GM12878 (cell line): ENCODE measurements around the gene CXADR. TPM values are rescaled to one million over a fixed set of nuclear protein-coding genes. Genes with fewer than 3 reads are reported as not detected.

ENCODE experiments used
- ATAC-seq: fragments of 200-7000 bp; cut with Tn5 transposase; 3 replicates; pipeline ENCODE4 v1.9.1; 2020; ENCODE audit warnings: mild to moderate bottlenecking, moderate library complexity
- BruUV-seq: library from RNA; stranded (reverse); fragments of 400-500 nt; replicated peaks from 2 replicates; lab custom pipeline; 2021; lab: Mats Ljungman, UMichigan
- CTCF ChIA-PET: fragments of 300-600 bp; sonication (Branson Sonifier 250); formaldehyde crosslinking; extraction: SDS; loops from one replicate; lab custom pipeline; 2021; ENCODE audit warnings: inconsistent platforms; lab: Yijun Ruan, JAX
- POLR2A ChIA-PET: fragments of 350-600 bp; formaldehyde crosslinking; extraction: SDS; loops from one replicate; lab custom pipeline; 2021; ENCODE audit warnings: inconsistent platforms; lab: Charles Lee
- RAD21 ChIA-PET: fragments of 300-600 bp; sonication (Branson Sonifier 250); formaldehyde crosslinking; loops from one replicate; lab custom pipeline; 2023; ENCODE audit warnings: antibody characterized with exemption; ENCODE audit not compliant: unreplicated experiment; lab: Charles Lee
- SMC1A ChIA-PET: fragments of 300-600 bp; sonication (Branson Sonifier 250); formaldehyde crosslinking; loops from one replicate; lab custom pipeline; 2023; ENCODE audit not compliant: unreplicated experiment, uncharacterized antibody; lab: Charles Lee
- DNase-seq: peaks from one replicate; pipeline ENCODE4 v3.0.0-alpha.2; 2011; ENCODE audit warnings: low read depth, low spot score
- FAIRE-seq: peaks from 3 replicates; lab custom pipeline; 2011; peaks lifted over from hg19 to GRCh38; lab: Jason Lieb, UNC
- H2AFZ ChIP-seq: 2 replicates; pipeline ENCODE4 v1.6.0; 2011; ENCODE audit warnings: low read depth, low read length, control low read depth; ENCODE audit not compliant: control insufficient read depth
- H3K27ac ChIP-seq: 2 replicates; pipeline ENCODE4 v1.5.1; 2011; ENCODE audit warnings: control low read depth; ENCODE audit not compliant: control insufficient read depth, insufficient read depth
- H3K27me3 ChIP-seq, 2 experiments: replicated peaks in 1 of 2; 2 replicates each; pipeline versions ENCODE4 v1.6.0 to v1.6.1; 2011; ENCODE audit warnings: low read length in 1 of 2; ENCODE audit not compliant: control insufficient read depth in 2 of 2, insufficient read depth in 2 of 2
- H3K36me3 ChIP-seq, 2 experiments: 2 replicates each; pipeline ENCODE4 v1.5.1; 2011; ENCODE audit warnings: low read length in 1 of 2; ENCODE audit not compliant: control insufficient read depth in 2 of 2, insufficient read depth in 2 of 2
- H3K4me1 ChIP-seq: 2 replicates; pipeline ENCODE4 v1.6.1; 2011; ENCODE audit warnings: mild to moderate bottlenecking, low read length, moderate library complexity, mixed read lengths; ENCODE audit not compliant: control insufficient read depth, insufficient read depth
- H3K4me2 ChIP-seq: 2 replicates; pipeline ENCODE4 v1.6.0; 2011; ENCODE audit warnings: control low read depth; ENCODE audit not compliant: control insufficient read depth, insufficient read depth
- H3K4me3 ChIP-seq: fragments of 200-600 bp; sonication (generic); 2 replicates; pipeline ENCODE4 v1.5.1; 2016
- H3K79me2 ChIP-seq: 2 replicates; pipeline ENCODE4 v1.6.0; 2011; ENCODE audit warnings: low read length; ENCODE audit not compliant: control insufficient read depth, insufficient read depth
- H3K9ac ChIP-seq: 2 replicates; pipeline ENCODE4 v1.8.0; 2011; ENCODE audit warnings: low read length, control low read depth, mixed read lengths; ENCODE audit not compliant: control insufficient read depth, insufficient read depth
- H3K9me3 ChIP-seq: replicated peaks from 3 replicates; pipeline ENCODE4 v1.5.1; 2011; ENCODE audit warnings: mild to moderate bottlenecking, low read length; ENCODE audit not compliant: control insufficient read depth, insufficient read depth
- H4K20me1 ChIP-seq: 2 replicates; pipeline ENCODE4 v1.6.0; 2011; ENCODE audit not compliant: control insufficient read depth, insufficient read depth
- ETV6 ChIP-seq, 2 experiments: fragments of 450-650 bp in 1 of 2; IDR thresholded peaks in 1 of 2; conservative IDR thresholded peaks in 1 of 2; 2 replicates each; pipeline ENCODE4 v1.6.1; 2014; ENCODE audit warnings: antibody characterized with exemption in 1 of 2, borderline replicate concordance in 1 of 2, low read depth in 1 of 2, mild to moderate bottlenecking in 1 of 2, moderate library complexity in 1 of 2
- NBN ChIP-seq: fragments of 450-650 bp; IDR thresholded peaks from 2 replicates; pipeline ENCODE4 v1.6.1; 2016
- POLR2AphosphoS2 ChIP-seq: IDR thresholded peaks from 2 replicates; pipeline ENCODE4 v1.6.1; 2011; ENCODE audit warnings: low read depth, mild to moderate bottlenecking, low read length, improper control_type of control experiment, moderate library complexity
- RUNX3 ChIP-seq: IDR thresholded peaks from 2 replicates; pipeline ENCODE4 v1.6.1; 2012; ENCODE audit warnings: low read length, inconsistent platforms
- ZBTB40 ChIP-seq: fragments of 450-650 bp; IDR thresholded peaks from 2 replicates; pipeline ENCODE4 v1.6.1; 2016; ENCODE audit warnings: mild to moderate bottlenecking, moderate library complexity, borderline replicate concordance
- ZZZ3 ChIP-seq: IDR thresholded peaks from 2 replicates; pipeline ENCODE4 v1.6.1; 2011; ENCODE audit warnings: low read depth; ENCODE audit not compliant: control insufficient read depth, insufficient read length
- WGBS: methylation state at CpG from one replicate; pipeline ENCODE4 v1.1.6; 2016; ENCODE audit warnings: low lambda C conversion rate; ENCODE audit not compliant: insufficient replicate concordance, insufficient coverage; ENCODE audit errors: missing lambda C conversion rate; 5-methylcytosine and 5-hydroxymethylcytosine counted together
- in situ Hi-C: fragments of 300-500 bp; cut with MboI; formaldehyde crosslinking; loops from 9 replicates; pipeline ENCODE4 v1.14.3; 2018; ENCODE audit warnings: mixed read lengths
- intact Hi-C: fragments of 100-400 bp; cut with micrococcal nuclease; formaldehyde crosslinking; loops from one replicate; pipeline ENCODE4 v1.14.2; 2022; ENCODE audit not compliant: unreplicated experiment
- polyA plus RNA-seq, 11 experiments: library from polyadenylated mRNA; depleted of rRNA in 4 of 11; unstranded in 6 of 11; stranded (reverse) in 5 of 11; fragments of >200 nt; fragmentation: Nextera tagmentation in 4 of 11; fragmentation: Illumina TruSeq in 1 of 11; extraction: Ambion mirVana in 4 of 11; extraction: Trizol in 1 of 11; gene quantifications; 1 replicate in 1 of 11; 2 replicates in 10 of 11; pipeline versions ENCODE4 v1.2.1 to v1.2.3, GENCODE V29; 2011 to 2016; ENCODE audit warnings: inconsistent platforms in 2 of 11, missing spikeins in 2 of 11, low read depth in 1 of 11
- total RNA-seq, 4 experiments: library from RNA; depleted of rRNA in 3 of 4; stranded (reverse); fragments of >200 nt in 3 of 4; fragmentation: Illumina TruSeq in 1 of 4; extraction: Trizol in 1 of 4; gene quantifications; 2 replicates each; pipeline versions ENCODE4 v1.2.1 to v1.2.3, GENCODE V29; 2013 to 2021
- TF ChIP-seq, protein P1 (sequence below): IDR thresholded peaks from 2 replicates; pipeline ENCODE4 v1.6.1; 2011; ENCODE audit warnings: low read depth, low read length, improper control_type of control experiment, borderline replicate concordance
- TF ChIP-seq, protein P2 (sequence below): IDR thresholded peaks from 2 replicates; pipeline ENCODE4 v1.6.1; 2011; ENCODE audit warnings: low read depth, mild to moderate bottlenecking, low read length, moderate library complexity, borderline replicate concordance; ENCODE audit errors: extremely low read depth

Gene CXADR
- total and polyA plus RNA-seq, 10 of the 15 experiments (the other 5 are each of a cell fraction or from before 2014, with no cell fraction given): 0.01 to 0.64 (median 0.13) TPM

GRCh38 chr21:17491716-17492414 is 21.0 kb upstream of the CXADR start:
- no peak for ATAC-seq
- H3K79me2 ChIP-seq: no peaks in the 10 kb centered on the region
- TF ChIP-seq NBN: no peak
- TF ChIP-seq RUNX3: peak; percentile 84
- TF ChIP-seq, all 136 proteins: peak for 1
- 11% methylated on average over 7 of the region's 7 CpGs for WGBS
- no peak overlapping the region for H3K4me3 ChIP-seq
- no peaks in the 10 kb centered on the region for H3K9me3 ChIP-seq
- H3K4me2 ChIP-seq: peak overlapping the region; percentile 23; the same call in 1 of the 2 replicates
- no peak overlapping the region for H3K9ac ChIP-seq
- BruUV-seq: no TSS peak
- in situ Hi-C loops (no loop called here), intact Hi-C loops (no loop called here)
- POLR2A ChIA-PET: interaction anchor here (0.6 kb wide), 1 partner anchor 60 kb away, joined by 3 read pairs; no protein-coding TSS in a partner anchor
- H4K20me1 ChIP-seq: no peaks in the 10 kb centered on the region
- RAD21 ChIA-PET: no interaction called here
- no peak for FAIRE-seq
- H3K27me3 ChIP-seq: no peaks in the 10 kb centered on the region
- CTCF ChIA-PET: no interaction called here
- H2AFZ ChIP-seq: no peak overlapping the region
- no peak overlapping the region for H3K27ac ChIP-seq
- SMC1A ChIA-PET: no interaction called here
- H3K36me3 ChIP-seq: no peaks in the 10 kb centered on the region
- DNase-seq: no peak
- peaks cover 4% of the 10 kb centered on the region; the same call in 1 of the 2 replicates for H3K4me1 ChIP-seq

DNA sequence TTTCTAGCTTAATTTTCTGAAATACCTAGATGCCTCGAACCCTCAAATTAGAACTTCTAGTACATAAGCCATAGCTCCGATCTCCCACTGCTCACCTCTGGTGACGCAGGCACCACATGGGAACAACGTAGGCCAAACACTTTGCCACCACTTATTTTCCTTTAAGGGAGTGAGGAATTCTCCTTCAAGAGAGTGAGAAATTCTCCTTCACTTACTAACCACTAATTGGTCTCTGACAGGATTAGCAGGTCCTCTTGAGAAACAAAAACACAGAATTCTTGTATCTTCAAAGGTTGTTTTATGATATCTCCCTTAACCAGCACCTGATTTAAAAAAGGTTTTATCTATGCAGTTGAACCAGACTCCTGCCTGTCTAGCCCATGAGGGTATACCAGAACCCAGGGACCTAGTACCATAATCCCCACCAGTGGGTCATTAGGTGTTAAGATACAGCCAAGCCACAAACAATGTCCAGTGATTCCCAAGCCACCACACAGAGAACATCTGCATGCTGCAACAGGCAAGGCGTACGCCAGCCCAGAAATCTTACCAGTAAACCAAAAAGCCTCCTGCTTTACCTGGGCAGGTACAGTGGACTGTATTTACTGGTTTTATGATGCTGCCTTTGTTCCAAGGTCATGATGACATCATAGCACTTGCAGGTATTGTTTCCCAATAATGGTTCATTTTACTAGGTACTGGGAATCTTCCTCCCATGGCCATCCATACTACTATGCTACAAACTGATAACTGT is 20.3 kb upstream of the CXADR start:
- Histone ChIP-seq H3K9me3 (no peaks in the 10 kb centered on the region), H3K36me3 (no peaks in the 10 kb centered on the region), H4K20me1 (no peaks in the 10 kb centered on the region), H3K4me1 (peaks cover 4% of the 10 kb centered on the region; the same call in 1 of the 2 replicates), H3K79me2 (no peaks in the 10 kb centered on the region), H3K27me3 (no peaks in the 10 kb centered on the region), H3K4me3 (no peak overlapping the region), H3K9ac (no peak overlapping the region), H3K27ac (no peak overlapping the region), H3K4me2 (no peak overlapping the region), H2AFZ (no peak overlapping the region)
- in situ Hi-C loops (no loop called here), intact Hi-C loops (no loop called here)
- ChIA-PET POLR2A (interaction anchor here (0.6 kb wide), 1 partner anchor 59 kb away, joined by 3 read pairs; no protein-coding TSS in a partner anchor), SMC1A (no interaction called here), CTCF (no interaction called here), RAD21 (no interaction called here)
- WGBS: 57% methylated on average over 6 of the region's 6 CpGs
- no peak for DNase-seq
- no peak for FAIRE-seq
- BruUV-seq: no TSS peak
- ATAC-seq: no peak
- no peak for TF ChIP-seq ETV6 (conservative IDR thresholded peaks at IDR 0.05 in 1 of 2, IDR thresholded peaks at IDR 0.05 in 1 of 2; ENCODE audit: borderline replicate concordance in 1 of 2, low read depth in 1 of 2)
- TF ChIP-seq ZZZ3: no peak
- no peak for TF ChIP-seq ZBTB40
- TF ChIP-seq, protein P1, sequence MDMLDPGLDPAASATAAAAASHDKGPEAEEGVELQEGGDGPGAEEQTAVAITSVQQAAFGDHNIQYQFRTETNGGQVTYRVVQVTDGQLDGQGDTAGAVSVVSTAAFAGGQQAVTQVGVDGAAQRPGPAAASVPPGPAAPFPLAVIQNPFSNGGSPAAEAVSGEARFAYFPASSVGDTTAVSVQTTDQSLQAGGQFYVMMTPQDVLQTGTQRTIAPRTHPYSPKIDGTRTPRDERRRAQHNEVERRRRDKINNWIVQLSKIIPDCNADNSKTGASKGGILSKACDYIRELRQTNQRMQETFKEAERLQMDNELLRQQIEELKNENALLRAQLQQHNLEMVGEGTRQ: no peak
- TF ChIP-seq POLR2AphosphoS2: no peak
- TF ChIP-seq, protein P2, sequence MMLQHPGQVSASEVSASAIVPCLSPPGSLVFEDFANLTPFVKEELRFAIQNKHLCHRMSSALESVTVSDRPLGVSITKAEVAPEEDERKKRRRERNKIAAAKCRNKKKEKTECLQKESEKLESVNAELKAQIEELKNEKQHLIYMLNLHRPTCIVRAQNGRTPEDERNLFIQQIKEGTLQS: no peak
